ENCODE results near the gene TBC1D17. TPM values are rescaled to one million over a fixed set of nuclear protein-coding genes. Genes with fewer than 3 reads are reported as not detected.

Gene TBC1D17
- polyA plus RNA-seq, 1 experiment: 15.6 TPM

- no peak for DNase-seq (ENCODE audit: low read depth, low spot score)
- ChIA-PET CTCF (no interaction called here), POLR2A (no interaction called here)
- no peak overlapping the region for H3K4me3 ChIP-seq (ENCODE audit: low read depth, low read length)
- no peak overlapping the region for H3K27ac ChIP-seq (ENCODE audit: low read depth, low read length)
- TF ChIP-seq CTCF (IDR thresholded peaks at IDR 0.05; ENCODE audit: low read depth, low read length): no peak
- H3K9me3 ChIP-seq (ENCODE audit: control insufficient read depth, insufficient read depth, low read length): no peaks in the 10 kb centered on the region; the same call in 1 of the 2 replicates
- H3K27me3 ChIP-seq (ENCODE audit: control insufficient read depth, insufficient read depth, low read length): no peaks in the 10 kb centered on the region
Measured at GRCh38 chr19:49916839-49917733, 39.6 kb downstream of the TBC1D17 start.

GRCh38 chr19:49918089-49918488, 40.6 kb downstream of the TBC1D17 start:
- Histone ChIP-seq H3K27ac (ENCODE audit: low read depth, low read length) (no peak overlapping the region), H3K27me3 (ENCODE audit: control insufficient read depth, insufficient read depth, low read length) (no peaks in the 10 kb centered on the region), H3K9me3 (ENCODE audit: control insufficient read depth, insufficient read depth, low read length) (no peaks in the 10 kb centered on the region; the same call in 1 of the 2 replicates), H3K4me3 (ENCODE audit: low read depth, low read length) (no peak overlapping the region)
- CTCF ChIA-PET: no interaction called here
- POLR2A ChIA-PET: no interaction called here
- TF ChIP-seq CTCF (IDR thresholded peaks at IDR 0.05; ENCODE audit: low read depth, low read length): no peak
- no peak for DNase-seq (ENCODE audit: low read depth, low spot score)

- CTCF ChIA-PET: no interaction called here
- POLR2A ChIA-PET: no interaction called here
Measured at GRCh38 chr19:49920624-49921363, 43.3 kb downstream of the TBC1D17 start.

GRCh38 chr19:49921871-49922795, 44.6 kb downstream of the TBC1D17 start:
- TF ChIP-seq CTCF (IDR thresholded peaks at IDR 0.05; ENCODE audit: low read depth, low read length): no peak
- Histone ChIP-seq H3K27ac (ENCODE audit: low read depth, low read length) (peak overlapping the region; percentile 70), H3K27me3 (ENCODE audit: control insufficient read depth, insufficient read depth, low read length) (no peaks in the 10 kb centered on the region), H3K4me3 (ENCODE audit: low read depth, low read length) (no peak overlapping the region), H3K9me3 (ENCODE audit: control insufficient read depth, insufficient read depth, low read length) (no peaks in the 10 kb centered on the region; the same call in 1 of the 2 replicates)
- peak; percentile 29 for DNase-seq (ENCODE audit: low read depth, low spot score)
- CTCF ChIA-PET: no interaction called here
- POLR2A ChIA-PET: no interaction called here

More at GRCh38 chr19:49920624-49921363, 43.3 kb downstream of the TBC1D17 start:
- Histone ChIP-seq H3K27me3 (ENCODE audit: control insufficient read depth, insufficient read depth, low read length) (no peaks in the 10 kb centered on the region), H3K27ac (ENCODE audit: low read depth, low read length) (no peak overlapping the region), H3K9me3 (ENCODE audit: control insufficient read depth, insufficient read depth, low read length) (no peaks in the 10 kb centered on the region; the same call in 1 of the 2 replicates), H3K4me3 (ENCODE audit: low read depth, low read length) (no peak overlapping the region)
- DNase-seq (ENCODE audit: low read depth, low spot score): no peak
- TF ChIP-seq CTCF (IDR thresholded peaks at IDR 0.05; ENCODE audit: low read depth, low read length): no peak

All from AG04450 (cell line).